Gastrocnemius medialis (tissue), 4 donors: ENCODE measurements around the gene RABEP2. TPM values are rescaled to one million over a fixed set of nuclear protein-coding genes. Genes with fewer than 3 reads are reported as not detected.

Experiments used
- ATAC-seq, 2 donors: fragments of 150-250 bp; one replicate each; pipeline ENCODE4 v1.9.1; 2016
- DNase-seq, 2 donors: peaks; one replicate each; pipeline ENCODE4 v3.0.0-alpha.2; 2019
- H3K27ac ChIP-seq, 4 donors: fragments of 200-600 bp; sonication (generic); 1 replicate in 1 of 4; 2 replicates in 3 of 4; pipeline ENCODE4 v1.5.1; 2016 to 2018; ENCODE audit warnings: mild to moderate bottlenecking in 2 of 4, moderate library complexity in 1 of 4
- H3K27me3 ChIP-seq, 3 donors: fragments of 200-600 bp; sonication (generic) in 2 of 3; 1 replicate in 1 of 3; 2 replicates in 2 of 3; pipeline versions ENCODE4 v1.5.1 to v1.6.0; 2016 to 2019; ENCODE audit warnings: mild to moderate bottlenecking in 1 of 3, moderate library complexity in 1 of 3
- H3K36me3 ChIP-seq, 2 donors: fragments of 200-600 bp; sonication (generic) in 1 of 2; one replicate each; pipeline ENCODE4 v1.5.1; 2017 to 2018
- H3K4me1 ChIP-seq, 2 donors: fragments of 200-600 bp; sonication (generic) in 1 of 2; one replicate each; pipeline ENCODE4 v1.5.1; 2016 to 2017; ENCODE audit warnings: mild to moderate bottlenecking in 2 of 2
- H3K4me3 ChIP-seq, 4 donors: fragments of 200-600 bp; sonication (generic) in 3 of 4; 1 replicate in 1 of 4; 2 replicates in 3 of 4; pipeline ENCODE4 v1.5.1; 2016 to 2019; ENCODE audit warnings: mild to moderate bottlenecking in 2 of 4
- H3K9me3 ChIP-seq, 3 donors: fragments of 200-600 bp; sonication (generic) in 2 of 3; 1 replicate in 1 of 3; 2 replicates in 2 of 3; pipeline ENCODE4 v1.5.1; 2016 to 2019
- CTCF ChIP-seq, 5 experiments: fragments of 450-650 bp in 3 of 5; fragments of 200-600 bp in 2 of 5; sonication (generic) in 2 of 5; IDR thresholded peaks in 4 of 5; conservative IDR thresholded peaks in 1 of 5; 1 replicate in 4 of 5; 2 replicates in 1 of 5; pipeline ENCODE4 v1.5.1; 2016 to 2019; ENCODE audit warnings: antibody characterized with exemption in 5 of 5, mild to moderate bottlenecking in 3 of 5, moderate library complexity in 3 of 5
- POLR2A ChIP-seq, 2 donors: fragments of 450-650 bp; IDR thresholded peaks; one replicate each; pipeline ENCODE4 v1.6.1; 2017; ENCODE audit warnings: antibody characterized with exemption in 2 of 2, mild to moderate bottlenecking in 2 of 2, moderate library complexity in 2 of 2
- in situ Hi-C, 4 donors: fragments of 200-750 bp; cut with MboI; loops; one replicate each; pipeline versions ENCODE4 v1.15.0 to v1.8.0; 2017; ENCODE audit warnings: low sequenced_read_pairs in 4 of 4
- intact Hi-C: fragments of 100-400 bp; cut with DNase I; formaldehyde crosslinking; loops from one replicate; pipeline ENCODE4 v1.15.1; 2023; ENCODE audit warnings: low total_unique reads
- total RNA-seq, 4 donors: library from RNA; depleted of rRNA; stranded (reverse); fragments of >200 nt; gene quantifications; one replicate each; pipeline versions ENCODE4 v1.1.0 to v1.2.3, GENCODE V29; 2016

RABEP2 gene
- total RNA-seq, 4 donors from 2014 or later, result 2.9 to 13.9 (median 6.4) TPM

DNA sequence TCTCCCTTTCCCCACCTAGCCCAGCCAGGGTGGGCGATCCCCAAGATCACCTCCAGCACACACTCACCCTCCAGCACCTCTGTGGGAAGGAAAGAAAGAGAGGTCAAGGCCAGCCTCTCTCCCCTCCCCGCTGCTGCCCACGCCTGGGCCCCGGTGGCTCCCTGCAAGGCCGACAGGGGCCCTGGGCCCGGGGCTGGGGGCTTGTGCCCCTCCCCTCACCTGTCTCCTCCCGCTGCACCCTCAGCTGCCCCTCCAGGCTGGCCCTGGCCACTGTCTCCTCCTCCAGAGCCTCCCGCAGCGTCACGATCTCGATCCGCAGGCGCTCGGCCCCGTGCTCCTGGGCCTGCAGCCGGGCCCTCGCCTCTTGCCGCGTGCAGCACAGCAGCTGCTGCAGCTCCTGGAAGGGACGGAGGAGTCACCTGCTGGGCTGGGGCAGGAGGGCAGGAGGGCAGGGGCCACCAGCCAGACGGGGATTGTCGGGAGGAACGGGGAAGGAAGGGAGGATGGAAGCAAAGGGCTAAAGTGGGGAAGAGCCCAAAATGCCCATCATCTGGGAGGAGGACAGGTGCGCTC, 19.2 kb downstream of the RABEP2 start:
- peak in 1 of 2 donors; percentile 47 for DNase-seq
- TF ChIP-seq POLR2A (IDR thresholded peaks at IDR 0.05) (no peak), CTCF (IDR thresholded peaks at IDR 0.05 in 4 of 5, conservative IDR thresholded peaks at IDR 0.05 in 1 of 5) (no peak)
- peak in 1 of 2 donors; percentile 18 for ATAC-seq
- Histone ChIP-seq H3K4me1 (no peaks in the 10 kb centered on the region), H3K27me3 (no peaks in the 10 kb centered on the region), H3K9me3 (no peaks in the 10 kb centered on the region), H3K27ac (peak overlapping the region in 3 of 4 donors; percentile 33 to 68 (median 62)), H3K4me3 (no peak overlapping the region), H3K36me3 (peaks cover 0 to 17% of the 10 kb centered on the region in 2 donors)
- in situ Hi-C loops (no loop called here), intact Hi-C loops (no loop called here)

- Histone ChIP-seq H3K36me3 (peaks cover 0 to 17% of the 10 kb centered on the region in 2 donors), H3K9me3 (no peaks in the 10 kb centered on the region), H3K4me3 (no peak overlapping the region), H3K4me1 (no peaks in the 10 kb centered on the region), H3K27me3 (no peaks in the 10 kb centered on the region), H3K27ac (peak overlapping the region in 2 of 4 donors; percentile 62 to 68)
- DNase-seq (no peak), ATAC-seq (no peak)
- no peak for TF ChIP-seq POLR2A (IDR thresholded peaks at IDR 0.05)
- no peak for TF ChIP-seq CTCF (IDR thresholded peaks at IDR 0.05 in 4 of 5, conservative IDR thresholded peaks at IDR 0.05 in 1 of 5)
- in situ Hi-C loops (no loop called here), intact Hi-C loops (no loop called here)
Observed at GRCh38 chr16:28905229-28905754, 19.7 kb downstream of the RABEP2 start.

GRCh38 chr16:28904828-28905227, 20.2 kb downstream of the RABEP2 start:
- intact Hi-C loops, result no loop called here
- peak overlapping the region in 2 of 4 donors; percentile 62 to 68 for H3K27ac ChIP-seq
- peaks cover 0 to 17% of the 10 kb centered on the region in 2 donors for H3K36me3 ChIP-seq
- no peak for DNase-seq
- H3K4me3 ChIP-seq, result no peak overlapping the region
- no peak for TF ChIP-seq CTCF (IDR thresholded peaks at IDR 0.05 in 4 of 5, conservative IDR thresholded peaks at IDR 0.05 in 1 of 5)
- TF ChIP-seq POLR2A (IDR thresholded peaks at IDR 0.05), result no peak
- H3K9me3 ChIP-seq, result no peaks in the 10 kb centered on the region
- in situ Hi-C loops, result no loop called here
- ATAC-seq, result no peak
- no peaks in the 10 kb centered on the region for H3K4me1 ChIP-seq
- no peaks in the 10 kb centered on the region for H3K27me3 ChIP-seq

DNA sequence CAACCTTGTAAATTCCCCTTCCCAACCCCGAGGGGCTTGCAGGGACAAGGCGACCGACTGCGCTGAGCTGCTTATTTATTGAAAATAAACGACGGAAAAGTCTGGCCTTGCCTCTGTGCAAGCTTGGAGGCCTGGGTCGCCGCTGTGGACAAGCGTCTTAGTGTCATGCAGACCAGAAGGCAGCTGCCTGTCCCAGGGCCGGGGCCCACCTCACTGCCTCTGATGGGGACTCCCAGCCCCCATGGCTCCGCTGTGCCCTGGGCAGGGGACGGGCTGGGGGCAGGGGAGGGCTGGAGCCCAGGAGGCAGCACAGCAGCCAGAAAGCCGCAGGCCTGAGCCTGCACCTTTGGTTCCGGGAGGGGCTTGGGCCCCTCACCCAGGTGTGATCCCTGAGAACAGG, 20.7 kb downstream of the RABEP2 start:
- Histone ChIP-seq H3K27me3 (no peaks in the 10 kb centered on the region), H3K4me1 (no peaks in the 10 kb centered on the region), H3K36me3 (peaks cover 0 to 17% of the 10 kb centered on the region in 2 donors), H3K9me3 (no peaks in the 10 kb centered on the region), H3K27ac (peak overlapping the region in 2 of 4 donors; percentile 62 to 68), H3K4me3 (no peak overlapping the region)
- TF ChIP-seq POLR2A (IDR thresholded peaks at IDR 0.05) (no peak), CTCF (IDR thresholded peaks at IDR 0.05 in 4 of 5, conservative IDR thresholded peaks at IDR 0.05 in 1 of 5) (no peak)
- DNase-seq (no peak), ATAC-seq (no peak)
- intact Hi-C loops (no loop called here), in situ Hi-C loops (no loop called here)
